ENCODE results near the gene ABCA13.

The ABCA13 gene

GRCh38 chr7:48307041-48307714 lies 135.9 kb downstream of the ABCA13 start:
- Histone ChIP-seq H3K27me3 (ENCODE audit: insufficient read depth, low read depth, severe bottlenecking) (no peaks in the 10 kb centered on the region), H3K4me3 (ENCODE audit: low read depth, low read length) (no peak overlapping the region), H3K36me3 (no peaks in the 10 kb centered on the region), H3K27ac (no peak overlapping the region), H3K9me3 (ENCODE audit: severe bottlenecking) (no peaks in the 10 kb centered on the region)
- no peak for DNase-seq
- no peak for TF ChIP-seq CTCF (IDR thresholded peaks at IDR 0.05; ENCODE audit: low read depth, low read length)

- H3K27ac ChIP-seq: no peak overlapping the region
- H3K27me3 ChIP-seq (ENCODE audit: insufficient read depth, low read depth, severe bottlenecking): no peaks in the 10 kb centered on the region
- H3K36me3 ChIP-seq: no peaks in the 10 kb centered on the region
- no peak overlapping the region for H3K4me3 ChIP-seq (ENCODE audit: low read depth, low read length)
- DNase-seq: no peak
- no peak for TF ChIP-seq CTCF (IDR thresholded peaks at IDR 0.05; ENCODE audit: low read depth, low read length)
- no peaks in the 10 kb centered on the region for H3K9me3 ChIP-seq (ENCODE audit: severe bottlenecking)
Observed at GRCh38 chr7:48309720-48310119, 138.5 kb downstream of the ABCA13 start.

GRCh38 chr7:48311464-48312100 lies 140.3 kb downstream of the ABCA13 start:
- TF ChIP-seq CTCF (IDR thresholded peaks at IDR 0.05; ENCODE audit: low read depth, low read length): no peak
- no peak for DNase-seq
- H3K27me3 ChIP-seq (ENCODE audit: insufficient read depth, low read depth, severe bottlenecking): no peaks in the 10 kb centered on the region
- H3K9me3 ChIP-seq (ENCODE audit: severe bottlenecking): no peaks in the 10 kb centered on the region
- H3K36me3 ChIP-seq: no peaks in the 10 kb centered on the region
- H3K4me3 ChIP-seq (ENCODE audit: low read depth, low read length): no peak overlapping the region
- H3K27ac ChIP-seq: no peak overlapping the region

DNA sequence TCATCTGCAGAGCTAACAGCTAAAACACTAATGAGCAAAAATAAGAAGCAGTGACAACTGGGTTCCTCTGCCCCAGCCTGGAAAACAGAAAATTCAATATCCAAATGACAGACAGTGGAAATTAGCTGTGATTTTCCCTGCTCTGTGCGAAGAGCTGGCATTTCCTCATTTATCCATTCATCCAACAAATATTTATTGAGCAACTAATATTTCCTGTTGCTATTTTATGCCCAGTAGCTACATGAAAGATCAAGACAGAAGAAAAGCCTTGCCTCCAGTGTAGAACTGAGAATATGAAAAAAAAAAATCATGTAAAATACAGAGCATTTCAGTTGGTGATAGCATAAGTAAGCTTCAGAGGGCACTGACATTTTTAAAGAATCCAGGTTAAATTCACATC lies 140.9 kb downstream of the ABCA13 start:
- no peak overlapping the region for H3K4me3 ChIP-seq (ENCODE audit: low read depth, low read length)
- H3K9me3 ChIP-seq (ENCODE audit: severe bottlenecking): no peaks in the 10 kb centered on the region
- no peak overlapping the region for H3K27ac ChIP-seq
- H3K36me3 ChIP-seq: no peaks in the 10 kb centered on the region
- no peaks in the 10 kb centered on the region for H3K27me3 ChIP-seq (ENCODE audit: insufficient read depth, low read depth, severe bottlenecking)
- no peak for TF ChIP-seq CTCF (IDR thresholded peaks at IDR 0.05; ENCODE audit: low read depth, low read length)
- DNase-seq: no peak

DNA sequence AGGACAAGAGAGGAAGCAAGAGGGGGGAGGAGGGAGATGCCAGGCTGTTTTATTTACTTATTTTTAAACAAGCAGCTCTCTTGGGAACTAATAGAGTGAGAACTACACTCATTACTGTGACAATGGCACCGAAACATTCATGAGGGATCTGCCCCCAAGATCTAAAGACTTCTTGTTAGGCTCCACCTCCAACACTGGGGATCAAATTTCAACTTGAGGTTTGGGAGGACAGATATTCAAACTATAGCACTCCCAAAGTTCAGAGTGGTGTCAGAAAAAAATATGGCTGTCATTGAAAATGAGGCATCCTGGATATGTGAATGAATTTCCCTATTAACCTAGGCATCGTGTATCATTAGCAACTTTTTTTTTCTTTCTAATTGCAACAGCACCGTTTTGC lies 145.5 kb downstream of the ABCA13 start:
- H3K27ac ChIP-seq: no peak overlapping the region
- no peak for TF ChIP-seq CTCF (IDR thresholded peaks at IDR 0.05; ENCODE audit: low read depth, low read length)
- H3K36me3 ChIP-seq: no peaks in the 10 kb centered on the region
- no peaks in the 10 kb centered on the region for H3K9me3 ChIP-seq (ENCODE audit: severe bottlenecking)
- DNase-seq: no peak
- H3K27me3 ChIP-seq (ENCODE audit: insufficient read depth, low read depth, severe bottlenecking): no peaks in the 10 kb centered on the region
- H3K4me3 ChIP-seq (ENCODE audit: low read depth, low read length): no peak overlapping the region

GRCh38 chr7:48317360-48317759 lies 146.1 kb downstream of the ABCA13 start:
- no peak for DNase-seq
- Histone ChIP-seq H3K27me3 (ENCODE audit: insufficient read depth, low read depth, severe bottlenecking) (no peaks in the 10 kb centered on the region), H3K4me3 (ENCODE audit: low read depth, low read length) (no peak overlapping the region), H3K36me3 (no peaks in the 10 kb centered on the region), H3K27ac (no peak overlapping the region), H3K9me3 (ENCODE audit: severe bottlenecking) (no peaks in the 10 kb centered on the region)
- TF ChIP-seq CTCF (IDR thresholded peaks at IDR 0.05; ENCODE audit: low read depth, low read length): no peak

Measured in WERI-Rb-1 (cell line).